ENCODE measurements around the gene FCSK. TPM values are rescaled to one million over a fixed set of nuclear protein-coding genes. Genes with fewer than 3 reads are reported as not detected.

The FCSK gene
- total and polyA plus RNA-seq, 2 of the 13 experiments (the other 11 are each of a cell fraction or from before 2014, with no cell fraction given) = 9.1 to 19.2 TPM

- TF ChIP-seq ARID4A (CRISPR knock-in tag; IDR thresholded peaks at IDR 0.05; ENCODE audit: borderline replicate concordance) = 0 out of 2 replicates have a peak, but pooled peaks have one; percentile 3
- 0 out of 2 replicates have a peak, but pooled peaks have one; percentile 14 for TF ChIP-seq NR0B2 (CRISPR knock-in tag; IDR thresholded peaks at IDR 0.05)
- TF ChIP-seq NCOA2 (CRISPR knock-in tag; IDR thresholded peaks at IDR 0.05) = 0 out of 2 replicates have a peak, but pooled peaks have one; percentile 1
- no peak for TF ChIP-seq ZBTB42 (CRISPR knock-in tag; IDR thresholded peaks at IDR 0.05)
- TF ChIP-seq ZBTB46 (CRISPR knock-in tag; IDR thresholded peaks at IDR 0.05; ENCODE audit: borderline replicate concordance) = 0 out of 2 replicates have a peak, but pooled peaks have one; percentile 30
- no peak for TF ChIP-seq NR2F6 (IDR thresholded peaks at IDR 0.05)
- no peak for TF ChIP-seq NR2F6 (CRISPR knock-in tag; IDR thresholded peaks at IDR 0.05)
- 0 out of 2 replicates have a peak, but pooled peaks have one; percentile 10 for TF ChIP-seq ZNF772 (CRISPR knock-in tag; IDR thresholded peaks at IDR 0.05)
- 0 out of 2 replicates have a peak, but pooled peaks have one; percentile 16 for TF ChIP-seq HNF4G (IDR thresholded peaks at IDR 0.05; ENCODE audit: borderline replicate concordance, low read depth, low read length)
- TF ChIP-seq HNF4G (CRISPR knock-in tag; IDR thresholded peaks at IDR 0.05; ENCODE audit: borderline replicate concordance, low read depth) = no peak
- no peak for TF ChIP-seq ZNF883 (CRISPR knock-in tag; IDR thresholded peaks at IDR 0.05; ENCODE audit: not compliant biosample characterization)
- TF ChIP-seq TFDP2 (CRISPR knock-in tag; IDR thresholded peaks at IDR 0.05) = no peak
- peak; percentile 29; the same call in 1 of the 2 replicates for TF ChIP-seq HNF4A (CRISPR knock-in tag; IDR thresholded peaks at IDR 0.05)
- 0 out of 2 replicates have a peak, but pooled peaks have one; percentile 35 for TF ChIP-seq ZNF543 (CRISPR knock-in tag; IDR thresholded peaks at IDR 0.05)
- TF ChIP-seq ZNF687 (CRISPR knock-in tag; IDR thresholded peaks at IDR 0.05) = peak; percentile 68; the same call in 1 of the 2 replicates
These were observed 34.7 kb upstream of the FCSK start (continued) for GRCh38 chr16:70419384-70420327.

All from HepG2 (cell line).